Measurements from ENCODE around the gene GPR153. TPM values are rescaled to one million over a fixed set of nuclear protein-coding genes. Genes with fewer than 3 reads are reported as not detected.

Gene GPR153
- total RNA-seq (2022; extraction: Qiagen RNA extraction; ENCODE audit: low read depth) = 1.3 to 2.6 TPM (median 2.0 TPM) in 5 replicates

DNA sequence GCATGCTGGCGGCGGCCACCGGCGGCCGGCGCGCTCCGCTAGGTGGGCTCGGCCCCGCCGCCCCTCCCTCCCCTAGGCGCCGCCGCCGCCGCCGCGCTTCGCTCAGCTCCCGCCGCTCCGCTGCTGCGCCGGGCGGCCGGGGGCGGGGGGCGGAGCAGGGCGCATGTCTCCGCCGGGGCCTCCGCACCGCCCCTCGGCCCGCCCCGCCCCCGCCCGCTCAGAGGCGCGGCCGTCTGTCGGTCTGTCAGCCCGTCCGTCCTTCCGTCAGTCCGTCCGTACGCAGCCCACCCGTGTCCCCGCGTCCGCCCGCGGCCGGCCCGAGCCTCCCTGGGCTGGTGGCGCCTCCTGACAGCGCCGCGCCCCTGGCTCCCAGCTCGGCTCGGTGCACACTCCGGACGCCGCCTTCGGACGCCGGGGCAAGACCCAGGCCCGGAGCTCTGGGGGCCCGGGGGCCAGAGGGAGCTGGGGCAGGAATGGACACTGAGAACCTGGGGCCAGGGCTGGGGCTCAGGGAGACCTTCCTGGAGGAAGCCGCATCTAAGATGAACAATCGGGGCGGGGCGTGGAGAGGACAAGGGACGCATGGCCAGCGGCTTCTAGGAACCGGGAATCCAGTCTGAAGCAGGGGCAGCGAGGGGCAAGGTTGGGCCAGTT is at the start of gene GPR153:
TSS of gene GPR153 (minus strand) at position 138 of the 654 bp plus-strand sequence. CDS start 6,193 bp downstream, outside the sequence.

DNA sequence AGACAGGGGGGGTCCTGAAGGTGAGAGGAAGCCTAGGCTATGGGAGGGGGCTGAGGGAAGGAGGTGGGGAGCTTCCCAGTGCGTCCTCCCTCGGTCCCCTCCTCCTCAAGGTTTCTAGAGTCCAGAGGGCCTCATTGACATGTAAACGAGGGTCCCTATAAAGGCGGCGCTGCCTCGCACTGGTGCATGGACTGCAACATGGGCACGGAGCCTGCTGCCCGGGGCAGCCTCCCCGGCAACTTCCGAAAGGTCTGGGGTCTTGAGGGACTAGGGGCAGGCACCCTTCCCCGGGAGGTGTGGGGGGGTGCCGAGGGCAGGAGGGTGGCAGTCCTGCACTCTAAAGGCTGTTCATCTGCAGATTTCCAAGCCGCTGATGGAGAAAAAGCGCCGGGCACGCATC is 16.9 kb downstream of the GPR153 start, which contains the start of gene HES3:
TSS of gene HES3 (plus strand) at position 187 of the 400 bp plus-strand sequence. CDS start at position 374, 187 bp downstream.

DNA sequence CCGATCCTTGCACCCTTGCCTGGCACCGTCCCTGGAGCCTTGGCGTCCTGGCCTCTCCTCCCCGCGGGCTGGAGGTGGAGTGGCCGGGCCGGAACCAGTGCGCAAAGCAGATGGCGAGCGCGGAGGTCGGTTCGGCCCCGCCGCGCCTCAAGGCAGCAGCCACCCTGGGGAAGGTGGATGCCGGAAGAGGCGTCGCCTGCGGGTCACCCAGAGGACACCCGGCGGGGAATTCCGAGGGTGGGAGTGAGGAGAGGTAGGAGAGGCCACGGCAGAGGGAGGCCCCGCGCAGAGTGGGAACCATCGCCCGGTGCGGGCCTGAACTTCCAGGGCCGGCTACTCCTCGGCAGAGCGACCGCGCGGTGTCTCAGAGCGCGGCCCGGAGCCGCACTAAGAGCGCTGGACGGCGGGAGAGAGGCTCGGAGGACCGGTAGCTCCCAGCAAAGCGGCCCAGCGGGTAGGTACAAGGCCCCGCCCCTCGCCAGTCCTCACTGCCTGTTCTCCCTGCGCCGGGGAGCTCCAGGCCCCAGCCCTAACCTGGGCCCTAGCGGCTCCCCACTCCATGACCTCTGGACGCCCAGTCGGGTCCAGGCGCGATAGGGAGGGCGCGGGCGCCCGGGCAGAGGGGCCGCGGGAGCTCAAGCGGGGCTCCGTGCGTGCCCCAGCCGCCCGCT is 54.9 kb downstream of the GPR153 start, which contains the start of gene RNF207:
TSS of gene RNF207 (plus strand) at position 271 of the 671 bp plus-strand sequence. CDS start 417 bp downstream, outside the sequence.

DNA sequence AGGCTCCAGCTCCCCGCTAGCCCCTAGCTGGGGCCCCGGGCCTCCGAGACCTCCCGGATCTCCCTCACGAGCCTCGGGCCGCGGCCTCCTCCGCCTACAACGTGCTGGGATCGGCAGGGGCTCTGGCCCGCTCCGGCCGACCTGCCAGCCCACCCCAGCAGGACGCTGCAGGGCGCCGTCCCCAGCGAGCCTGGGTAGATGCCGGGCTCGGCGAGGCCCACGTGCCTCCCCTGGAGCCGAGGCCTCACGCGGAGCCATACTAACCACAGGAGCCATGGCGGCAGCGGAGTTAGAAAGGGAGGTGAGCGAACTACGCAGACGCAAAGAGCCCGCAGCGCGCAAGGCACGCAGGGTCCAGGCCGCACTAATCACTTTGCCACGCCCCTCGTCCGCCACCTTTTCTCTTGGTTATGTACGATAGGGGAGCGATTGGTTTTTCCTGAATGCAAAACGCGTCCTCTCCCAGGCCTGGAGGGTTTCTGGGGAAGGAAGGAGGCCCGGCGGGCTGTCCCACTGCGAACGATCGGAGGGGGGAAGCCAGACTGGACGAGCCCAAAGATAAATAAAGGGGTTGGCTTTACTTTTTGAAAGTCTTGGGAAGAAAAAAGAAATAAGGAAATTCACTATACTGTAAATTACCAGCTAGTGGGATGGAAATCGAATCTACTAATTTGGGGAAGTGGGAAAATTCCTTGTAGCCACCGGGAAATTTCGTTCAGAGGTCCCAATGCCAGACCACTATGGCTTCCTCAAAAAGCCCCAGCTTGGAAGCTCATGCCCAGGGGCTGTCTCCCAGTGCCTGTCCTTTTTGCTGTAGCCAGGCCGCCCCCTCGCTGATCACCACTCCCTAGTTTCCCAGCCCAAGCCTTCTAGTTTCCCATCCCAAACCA is 61.4 kb downstream of the GPR153 start, which contains the start of gene RPL22:
TSS of gene RPL22 (minus strand) at position 298 of the 890 bp plus-strand sequence. CDS start at position 276, 22 bp downstream.

Other genes with a start within 250 kb of the GPR153 start
- 6.2 to 10.0 TPM (median 7.2 TPM) in 5 replicates for gene KCNAB2, start 215.2 kb downstream of the GPR153 start, total RNA-seq (2022; extraction: Qiagen RNA extraction; ENCODE audit: low read depth)
- gene CHD5, start 80.8 kb downstream of the GPR153 start, total RNA-seq (2022; extraction: Qiagen RNA extraction; ENCODE audit: low read depth) = 0.90 to 1.4 TPM (median 1.3 TPM) in 5 replicates
- 386 to 657 TPM (median 438 TPM) in 5 replicates for gene RPL22, start 61.5 kb downstream of the GPR153 start, total RNA-seq (2022; extraction: Qiagen RNA extraction; ENCODE audit: low read depth)
- 7.9 to 22.6 TPM (median 13.3 TPM) in 5 replicates for gene RNF207, start 55.0 kb downstream of the GPR153 start, total RNA-seq (2022; extraction: Qiagen RNA extraction; ENCODE audit: low read depth)
- 47.3 to 63.4 TPM (median 58.1 TPM) in 5 replicates for gene ICMT, start 25.1 kb downstream of the GPR153 start, total RNA-seq (2022; extraction: Qiagen RNA extraction; ENCODE audit: low read depth)
- gene HES3, start 16.9 kb downstream of the GPR153 start, total RNA-seq (2022; extraction: Qiagen RNA extraction; ENCODE audit: low read depth) = not detected in 5 replicates
- gene ACOT7, start 132.7 kb upstream of the GPR153 start, total RNA-seq (2022; extraction: Qiagen RNA extraction; ENCODE audit: low read depth) = 45.4 to 93.5 TPM (median 86.6 TPM) in 5 replicates
- gene HES2, start 158.8 kb upstream of the GPR153 start, total RNA-seq (2022; extraction: Qiagen RNA extraction; ENCODE audit: low read depth) = 2.2 to 5.3 TPM (median 4.2 TPM) in 5 replicates
- gene ESPN, start 163.7 kb upstream of the GPR153 start, total RNA-seq (2022; extraction: Qiagen RNA extraction; ENCODE audit: low read depth) = 0.17 to 0.54 TPM (median 0.40 TPM) in 4 of 5 replicates, not detected in the other
- gene TNFRSF25, start 205.1 kb upstream of the GPR153 start, total RNA-seq (2022; extraction: Qiagen RNA extraction; ENCODE audit: low read depth) = 2.8 to 5.1 TPM (median 3.7 TPM) in 5 replicates
- gene PLEKHG5, start 230.6 kb upstream of the GPR153 start, total RNA-seq (2022; extraction: Qiagen RNA extraction; ENCODE audit: low read depth) = 1.8 to 5.2 TPM (median 3.3 TPM) in 5 replicates